Measurements from ENCODE around the gene TRMU. TPM values are rescaled to one million over a fixed set of nuclear protein-coding genes. Genes with fewer than 3 reads are reported as not detected.

The TRMU gene
- total RNA-seq, 1 experiment from 2014 or later = 48.8 TPM

GRCh38 chr22:46295277-46295971 lies 40.1 kb upstream of the TRMU start:
- Histone ChIP-seq H3K4me3 (ENCODE audit: low read depth in 2 of 2, low read length in 2 of 2) (peak overlapping the region; percentile 73 to 74; a peak in 3 of 4 replicates), H3K27me3 (ENCODE audit: control insufficient read depth, insufficient read depth, low read length) (no peaks in the 10 kb centered on the region), H3K4me1 (ENCODE audit: control insufficient read depth, insufficient read depth, low read length) (no peaks in the 10 kb centered on the region; the same call in 1 of the 2 replicates), H3K9me3 (ENCODE audit: control insufficient read depth, insufficient read depth, low read depth, low read length) (no peaks in the 10 kb centered on the region), H3K27ac (ENCODE audit: low read length) (peak overlapping the region; percentile 82), H3K36me3 (ENCODE audit: control insufficient read depth, insufficient read depth, low read length) (peaks cover 2% of the 10 kb centered on the region; the same call in 1 of the 2 replicates)
- no peak for ATAC-seq
- BruUV-seq (replicated peaks) = no TSS peak
- TF ChIP-seq POLR2AphosphoS5 (IDR thresholded peaks at IDR 0.05; ENCODE audit: low read depth, low read length) (0 out of 2 replicates have a peak, but pooled peaks have one; percentile 31), SIN3A (IDR thresholded peaks at IDR 0.05; ENCODE audit: borderline replicate concordance, insufficient read depth, low read depth, low read length) (no peak)
- ChIA-PET CTCF (no interaction called here), POLR2A (no interaction called here)
- intact Hi-C loops (cut with micrococcal nuclease; ENCODE audit: unreplicated experiment) = loop anchor here (5.0 kb wide), 1 partner anchor 173 kb away; no protein-coding TSS in a partner anchor
- in situ Hi-C loops (cut with HindIII; ENCODE audit: low pct_unique_long_range_greater_than_20kb, low sequenced_read_pairs) = no loop called here
- no peak for DNase-seq (ENCODE audit: low read depth, low spot score)

DNA sequence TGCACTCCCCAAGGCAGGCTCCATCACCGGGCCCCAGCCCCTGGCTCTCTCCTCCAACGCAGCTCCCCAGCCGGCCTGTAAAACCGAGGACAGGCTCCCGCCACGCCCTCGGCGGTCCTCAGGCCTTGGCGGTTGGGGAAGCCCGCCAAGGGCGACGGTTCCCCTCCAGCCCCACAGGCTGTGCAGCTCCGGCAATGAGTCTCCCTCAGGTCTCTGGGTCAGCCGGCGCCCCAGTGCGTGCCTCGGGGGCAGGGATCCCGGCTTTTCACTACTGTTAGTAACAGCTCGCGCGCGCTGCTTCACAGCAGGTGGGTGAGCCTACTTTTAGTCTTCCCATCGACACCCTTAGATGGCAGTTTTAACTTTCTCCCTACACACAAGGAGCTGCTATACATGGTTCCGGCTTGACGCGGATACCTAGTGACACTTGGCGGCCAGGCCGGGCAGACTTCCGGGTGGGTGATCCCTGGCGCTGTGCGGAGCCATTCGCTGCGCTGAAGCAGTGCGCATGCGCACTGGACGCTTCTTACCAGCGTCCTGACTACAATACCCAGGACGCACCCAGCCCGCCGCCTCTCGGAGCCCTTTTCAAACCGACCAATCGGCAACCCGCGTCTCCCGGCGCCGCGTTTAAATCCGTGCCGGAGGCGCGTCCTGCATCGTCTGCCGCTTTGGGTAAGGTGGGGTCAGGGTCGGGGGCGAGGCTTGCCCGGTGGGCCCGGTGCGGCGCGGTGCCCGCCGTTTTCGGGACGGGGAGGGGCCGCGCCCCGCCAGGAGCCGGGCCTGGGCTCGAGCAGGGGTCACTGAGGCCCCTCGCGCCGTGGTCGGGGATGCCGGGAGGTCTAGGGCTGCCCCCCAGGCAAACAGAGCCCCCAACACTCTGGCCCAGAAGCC lies 39.0 kb upstream of the TRMU start, which contains the start of gene GTSE1:
GTSE1 (plus strand) TSS at position 614 of the 894 bp plus-strand sequence. CDS start 531 bp downstream, outside the sequence.
- in situ Hi-C loops (cut with HindIII; ENCODE audit: low pct_unique_long_range_greater_than_20kb, low sequenced_read_pairs) (no loop called here), intact Hi-C loops (cut with micrococcal nuclease; ENCODE audit: unreplicated experiment) (loop anchor here (5.0 kb wide), 1 partner anchor 174 kb away; no protein-coding TSS in a partner anchor)
- ChIA-PET POLR2A (no interaction called here), CTCF (no interaction called here)
- peak within 1 kb of the TSS; percentile 82 for H3K27ac ChIP-seq (ENCODE audit: low read length)
- no peaks in the 10 kb centered on the region for H3K9me3 ChIP-seq (ENCODE audit: control insufficient read depth, insufficient read depth, low read depth, low read length)
- peak within 1 kb of the TSS; percentile 73 to 74 for H3K4me3 ChIP-seq (ENCODE audit: low read depth in 2 of 2, low read length in 2 of 2)
- ATAC-seq = peak; percentile 98
- no TSS peak for BruUV-seq (replicated peaks)
- peak; percentile 95 for TF ChIP-seq SIN3A (IDR thresholded peaks at IDR 0.05; ENCODE audit: borderline replicate concordance, insufficient read depth, low read depth, low read length)
- TF ChIP-seq POLR2AphosphoS5 (IDR thresholded peaks at IDR 0.05; ENCODE audit: low read depth, low read length) = peak; percentile 22; the same call in 1 of the 2 replicates
- TF ChIP-seq, protein P1, sequence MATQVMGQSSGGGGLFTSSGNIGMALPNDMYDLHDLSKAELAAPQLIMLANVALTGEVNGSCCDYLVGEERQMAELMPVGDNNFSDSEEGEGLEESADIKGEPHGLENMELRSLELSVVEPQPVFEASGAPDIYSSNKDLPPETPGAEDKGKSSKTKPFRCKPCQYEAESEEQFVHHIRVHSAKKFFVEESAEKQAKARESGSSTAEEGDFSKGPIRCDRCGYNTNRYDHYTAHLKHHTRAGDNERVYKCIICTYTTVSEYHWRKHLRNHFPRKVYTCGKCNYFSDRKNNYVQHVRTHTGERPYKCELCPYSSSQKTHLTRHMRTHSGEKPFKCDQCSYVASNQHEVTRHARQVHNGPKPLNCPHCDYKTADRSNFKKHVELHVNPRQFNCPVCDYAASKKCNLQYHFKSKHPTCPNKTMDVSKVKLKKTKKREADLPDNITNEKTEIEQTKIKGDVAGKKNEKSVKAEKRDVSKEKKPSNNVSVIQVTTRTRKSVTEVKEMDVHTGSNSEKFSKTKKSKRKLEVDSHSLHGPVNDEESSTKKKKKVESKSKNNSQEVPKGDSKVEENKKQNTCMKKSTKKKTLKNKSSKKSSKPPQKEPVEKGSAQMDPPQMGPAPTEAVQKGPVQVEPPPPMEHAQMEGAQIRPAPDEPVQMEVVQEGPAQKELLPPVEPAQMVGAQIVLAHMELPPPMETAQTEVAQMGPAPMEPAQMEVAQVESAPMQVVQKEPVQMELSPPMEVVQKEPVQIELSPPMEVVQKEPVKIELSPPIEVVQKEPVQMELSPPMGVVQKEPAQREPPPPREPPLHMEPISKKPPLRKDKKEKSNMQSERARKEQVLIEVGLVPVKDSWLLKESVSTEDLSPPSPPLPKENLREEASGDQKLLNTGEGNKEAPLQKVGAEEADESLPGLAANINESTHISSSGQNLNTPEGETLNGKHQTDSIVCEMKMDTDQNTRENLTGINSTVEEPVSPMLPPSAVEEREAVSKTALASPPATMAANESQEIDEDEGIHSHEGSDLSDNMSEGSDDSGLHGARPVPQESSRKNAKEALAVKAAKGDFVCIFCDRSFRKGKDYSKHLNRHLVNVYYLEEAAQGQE (IDR thresholded peaks at IDR 0.05; ENCODE audit: insufficient read depth in 1 of 2, low read depth in 2 of 2, low read length in 1 of 2) = no peak
- TF ChIP-seq, protein P2, sequence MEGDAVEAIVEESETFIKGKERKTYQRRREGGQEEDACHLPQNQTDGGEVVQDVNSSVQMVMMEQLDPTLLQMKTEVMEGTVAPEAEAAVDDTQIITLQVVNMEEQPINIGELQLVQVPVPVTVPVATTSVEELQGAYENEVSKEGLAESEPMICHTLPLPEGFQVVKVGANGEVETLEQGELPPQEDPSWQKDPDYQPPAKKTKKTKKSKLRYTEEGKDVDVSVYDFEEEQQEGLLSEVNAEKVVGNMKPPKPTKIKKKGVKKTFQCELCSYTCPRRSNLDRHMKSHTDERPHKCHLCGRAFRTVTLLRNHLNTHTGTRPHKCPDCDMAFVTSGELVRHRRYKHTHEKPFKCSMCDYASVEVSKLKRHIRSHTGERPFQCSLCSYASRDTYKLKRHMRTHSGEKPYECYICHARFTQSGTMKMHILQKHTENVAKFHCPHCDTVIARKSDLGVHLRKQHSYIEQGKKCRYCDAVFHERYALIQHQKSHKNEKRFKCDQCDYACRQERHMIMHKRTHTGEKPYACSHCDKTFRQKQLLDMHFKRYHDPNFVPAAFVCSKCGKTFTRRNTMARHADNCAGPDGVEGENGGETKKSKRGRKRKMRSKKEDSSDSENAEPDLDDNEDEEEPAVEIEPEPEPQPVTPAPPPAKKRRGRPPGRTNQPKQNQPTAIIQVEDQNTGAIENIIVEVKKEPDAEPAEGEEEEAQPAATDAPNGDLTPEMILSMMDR (IDR thresholded peaks at IDR 0.05) = no peak
- TF ChIP-seq TCF7L2 (IDR thresholded peaks at IDR 0.05; ENCODE audit: low read depth, low read length) = no peak
- DNase-seq (ENCODE audit: low read depth, low spot score) = peak; percentile 87
- H3K36me3 ChIP-seq (ENCODE audit: control insufficient read depth, insufficient read depth, low read length) = peaks cover 6% of the 10 kb centered on the region
- H3K4me1 ChIP-seq (ENCODE audit: control insufficient read depth, insufficient read depth, low read length) = no peaks in the 10 kb centered on the region; the same call in 1 of the 2 replicates
- no peaks in the 10 kb centered on the region for H3K27me3 ChIP-seq (ENCODE audit: control insufficient read depth, insufficient read depth, low read length)
